ENCODE data around the gene NOM1. TPM values are rescaled to one million over a fixed set of nuclear protein-coding genes. Genes with fewer than 3 reads are reported as not detected.
"Not testable (repeated sequence)": the region's sequence is repeated elsewhere in the genome, so short reads cannot be mapped to it uniquely, and the experiment has no call there.

The NOM1 gene
- total RNA-seq, 1 donor from 2014 or later = 47.2 TPM

GRCh38 chr7:156925821-156926220 is 23.7 kb upstream of the NOM1 start:
- intact Hi-C loops (cut with micrococcal nuclease) = not testable (repeated sequence)
- Mint-ChIP-seq H3K27me3 (ENCODE audit: low read depth) (peaks cover 43% of the 10 kb centered on the region), H3K4me1 (ENCODE audit: low read depth) (peaks cover 30% of the 10 kb centered on the region)

GRCh38 chr7:156927571-156928405 is 21.7 kb upstream of the NOM1 start:
- Mint-ChIP-seq H3K4me1 (ENCODE audit: low read depth) (peaks cover 27% of the 10 kb centered on the region), H3K27ac (no peak overlapping the region), H3K36me3 (ENCODE audit: low read depth) (peaks cover 2% of the 10 kb centered on the region), H3K4me3 (ENCODE audit: low read depth) (no peak overlapping the region), H3K27me3 (ENCODE audit: low read depth) (peaks cover 52% of the 10 kb centered on the region), H3K9me3 (no peaks in the 10 kb centered on the region)
- intact Hi-C loops (cut with micrococcal nuclease) = no loop called here
- no peak for DNase-seq (ENCODE audit: low spot score)

More at GRCh38 chr7:156925821-156926220, 23.7 kb upstream of the NOM1 start:
- H3K9me3 Mint-ChIP-seq; H3K27ac Mint-ChIP-seq; H3K36me3 Mint-ChIP-seq (ENCODE audit: low read depth); DNase-seq (ENCODE audit: low spot score); H3K4me3 Mint-ChIP-seq (ENCODE audit: low read depth): not testable (repeated sequence)

- no peak overlapping the region for H3K4me3 Mint-ChIP-seq (ENCODE audit: low read depth)
- intact Hi-C loops (cut with micrococcal nuclease) = no loop called here
- no peak overlapping the region for H3K27ac Mint-ChIP-seq
- H3K27me3 Mint-ChIP-seq (ENCODE audit: low read depth) = peaks cover 50% of the 10 kb centered on the region
- peaks cover 23% of the 10 kb centered on the region for H3K4me1 Mint-ChIP-seq (ENCODE audit: low read depth)
- H3K9me3 Mint-ChIP-seq = no peaks in the 10 kb centered on the region
- H3K36me3 Mint-ChIP-seq (ENCODE audit: low read depth) = peaks cover under 1% of the 10 kb centered on the region
- DNase-seq (ENCODE audit: low spot score) = no peak
Observed at GRCh38 chr7:156928406-156928747, 21.1 kb upstream of the NOM1 start.

- no peaks in the 10 kb centered on the region for H3K36me3 Mint-ChIP-seq (ENCODE audit: low read depth)
Observed at GRCh38 chr7:156929789-156930539, 19.5 kb upstream of the NOM1 start.

GRCh38 chr7:156932006-156932405 is 17.5 kb upstream of the NOM1 start:
- Mint-ChIP-seq H3K36me3 (ENCODE audit: low read depth) (no peaks in the 10 kb centered on the region), H3K9me3 (no peaks in the 10 kb centered on the region), H3K27ac (no peak overlapping the region), H3K27me3 (ENCODE audit: low read depth) (peaks cover 41% of the 10 kb centered on the region), H3K4me1 (ENCODE audit: low read depth) (peaks cover 16% of the 10 kb centered on the region), H3K4me3 (ENCODE audit: low read depth) (no peak overlapping the region)
- intact Hi-C loops (cut with micrococcal nuclease) = no loop called here
- DNase-seq (ENCODE audit: low spot score) = no peak

More at GRCh38 chr7:156929789-156930539, 19.5 kb upstream of the NOM1 start:
- Mint-ChIP-seq H3K4me3 (ENCODE audit: low read depth) (no peak overlapping the region), H3K27ac (no peak overlapping the region), H3K27me3 (ENCODE audit: low read depth) (peaks cover 39% of the 10 kb centered on the region), H3K9me3 (no peaks in the 10 kb centered on the region), H3K4me1 (ENCODE audit: low read depth) (peaks cover 16% of the 10 kb centered on the region)
- intact Hi-C loops (cut with micrococcal nuclease) = no loop called here
- DNase-seq (ENCODE audit: low spot score) = no peak

GRCh38 chr7:156935250-156935649 is 14.3 kb upstream of the NOM1 start:
- DNase-seq (ENCODE audit: low spot score) = no peak
- Mint-ChIP-seq H3K4me3 (ENCODE audit: low read depth) (no peak overlapping the region), H3K4me1 (ENCODE audit: low read depth) (peaks cover under 1% of the 10 kb centered on the region), H3K27ac (no peak overlapping the region), H3K9me3 (no peaks in the 10 kb centered on the region), H3K36me3 (ENCODE audit: low read depth) (no peaks in the 10 kb centered on the region), H3K27me3 (ENCODE audit: low read depth) (peaks cover 15% of the 10 kb centered on the region)
- intact Hi-C loops (cut with micrococcal nuclease) = no loop called here

- intact Hi-C loops (cut with micrococcal nuclease); H3K36me3 Mint-ChIP-seq (ENCODE audit: low read depth); H3K4me1 Mint-ChIP-seq (ENCODE audit: low read depth); DNase-seq (ENCODE audit: low spot score); H3K27ac Mint-ChIP-seq; H3K4me3 Mint-ChIP-seq (ENCODE audit: low read depth); H3K27me3 Mint-ChIP-seq (ENCODE audit: low read depth): not testable (repeated sequence)
- H3K9me3 Mint-ChIP-seq = peaks cover 12% of the 10 kb centered on the region
Observed at GRCh38 chr7:156936766-156937165, 12.7 kb upstream of the NOM1 start.

- no peak for DNase-seq (ENCODE audit: low spot score)
- intact Hi-C loops (cut with micrococcal nuclease) = no loop called here
- Mint-ChIP-seq H3K9me3 (peaks cover 14% of the 10 kb centered on the region), H3K27ac (no peak overlapping the region), H3K4me3 (ENCODE audit: low read depth) (no peak overlapping the region), H3K27me3 (ENCODE audit: low read depth) (peaks cover 31% of the 10 kb centered on the region), H3K4me1 (ENCODE audit: low read depth) (no peaks in the 10 kb centered on the region), H3K36me3 (ENCODE audit: low read depth) (no peaks in the 10 kb centered on the region)
Observed at GRCh38 chr7:156940421-156941122, 8.9 kb upstream of the NOM1 start.

- DNase-seq (ENCODE audit: low spot score) = no peak
- H3K4me1 Mint-ChIP-seq (ENCODE audit: low read depth) = no peaks in the 10 kb centered on the region
- no peaks in the 10 kb centered on the region for H3K36me3 Mint-ChIP-seq (ENCODE audit: low read depth)
- H3K27me3 Mint-ChIP-seq (ENCODE audit: low read depth) = peaks cover 35% of the 10 kb centered on the region
- intact Hi-C loops (cut with micrococcal nuclease) = no loop called here
- H3K4me3 Mint-ChIP-seq (ENCODE audit: low read depth) = no peak overlapping the region
- H3K27ac Mint-ChIP-seq = no peak overlapping the region
- peaks cover 14% of the 10 kb centered on the region for H3K9me3 Mint-ChIP-seq
Observed at GRCh38 chr7:156941393-156942182, 7.9 kb upstream of the NOM1 start.

- Mint-ChIP-seq H3K27ac (no peak overlapping the region), H3K4me1 (ENCODE audit: low read depth) (peaks cover 3% of the 10 kb centered on the region), H3K9me3 (peaks cover 14% of the 10 kb centered on the region), H3K36me3 (ENCODE audit: low read depth) (no peaks in the 10 kb centered on the region), H3K4me3 (ENCODE audit: low read depth) (no peak overlapping the region), H3K27me3 (ENCODE audit: low read depth) (peaks cover 43% of the 10 kb centered on the region)
- intact Hi-C loops (cut with micrococcal nuclease) = no loop called here
- DNase-seq (ENCODE audit: low spot score) = no peak
Observed at GRCh38 chr7:156942708-156943090, 6.8 kb upstream of the NOM1 start.

GRCh38 chr7:156943091-156944041 is 6.1 kb upstream of the NOM1 start:
- Mint-ChIP-seq H3K36me3 (ENCODE audit: low read depth) (no peaks in the 10 kb centered on the region), H3K4me1 (ENCODE audit: low read depth) (peaks cover 4% of the 10 kb centered on the region), H3K4me3 (ENCODE audit: low read depth) (no peak overlapping the region), H3K27ac (no peak overlapping the region), H3K9me3 (peaks cover 14% of the 10 kb centered on the region), H3K27me3 (ENCODE audit: low read depth) (peaks cover 40% of the 10 kb centered on the region)
- intact Hi-C loops (cut with micrococcal nuclease) = no loop called here
- no peak for DNase-seq (ENCODE audit: low spot score)
